H9 (cell line): Measurements from ENCODE around the gene UNCX. TPM values are rescaled to one million over a fixed set of nuclear protein-coding genes. Genes with fewer than 3 reads are reported as not detected.

Experiments used
- DNase-seq: peaks from one replicate; pipeline ENCODE4 v3.0.0-alpha.2; 2017
- H2AFZ ChIP-seq: one replicate; pipeline ENCODE4 v1.6.1; 2013; ENCODE audit warnings: mild to moderate bottlenecking, low read length, control low read depth, moderate library complexity
- H2AK5ac ChIP-seq: 2 replicates; pipeline ENCODE4 v1.6.1; 2013; ENCODE audit warnings: low read length, control low read depth, mixed read lengths; ENCODE audit not compliant: insufficient read length
- H2BK120ac ChIP-seq: one replicate; pipeline ENCODE4 v1.6.1; 2013; ENCODE audit warnings: low read depth, mild to moderate bottlenecking, low read length, control low read depth, inconsistent platforms; ENCODE audit not compliant: poor library complexity, severe bottlenecking
- H2BK12ac ChIP-seq: 2 replicates; pipeline ENCODE4 v1.6.1; 2013; ENCODE audit warnings: low read length, control low read depth, mixed read lengths, low read depth; ENCODE audit not compliant: insufficient read length
- H2BK15ac ChIP-seq: 2 replicates; pipeline ENCODE4 v1.6.1; 2013; ENCODE audit warnings: low read depth, low read length, control low read depth
- H2BK20ac ChIP-seq: one replicate; pipeline ENCODE4 v1.6.1; 2013; ENCODE audit warnings: low read depth, mild to moderate bottlenecking, low read length, control low read depth, inconsistent platforms; ENCODE audit not compliant: poor library complexity, severe bottlenecking
- H2BK5ac ChIP-seq: 2 replicates; pipeline ENCODE4 v1.6.1; 2013; ENCODE audit warnings: low read length, control low read depth, mixed read lengths; ENCODE audit not compliant: insufficient read length
- H3K14ac ChIP-seq: 2 replicates; pipeline ENCODE4 v1.6.1; 2013; ENCODE audit warnings: low read length, control low read depth; ENCODE audit not compliant: insufficient read depth
- H3K18ac ChIP-seq: 2 replicates; pipeline ENCODE4 v1.6.1; 2013; ENCODE audit warnings: low read depth, mild to moderate bottlenecking, mixed read lengths, low read length, control low read depth; ENCODE audit not compliant: insufficient read length
- H3K23ac ChIP-seq: 2 replicates; pipeline ENCODE4 v1.6.1; 2013; ENCODE audit warnings: low read length, control low read depth, mixed read lengths, low read depth; ENCODE audit not compliant: insufficient read length
- H3K23me2 ChIP-seq: 2 replicates; pipeline ENCODE4 v1.6.1; 2013; ENCODE audit warnings: low read depth, mild to moderate bottlenecking, mixed read lengths, low read length, control low read depth; ENCODE audit not compliant: insufficient read length, poor library complexity, severe bottlenecking
- H3K27ac ChIP-seq: 2 replicates; pipeline ENCODE4 v1.5.1; 2013; ENCODE audit warnings: low read length, control low read depth, mixed read lengths, low read depth; ENCODE audit not compliant: insufficient read length
- H3K27me3 ChIP-seq: 2 replicates; pipeline ENCODE4 v1.6.1; 2013; ENCODE audit warnings: low read length, control low read depth, inconsistent platforms; ENCODE audit not compliant: insufficient read depth
- H3K4ac ChIP-seq: 2 replicates; pipeline ENCODE4 v1.6.1; 2013; ENCODE audit warnings: low read depth, mild to moderate bottlenecking, control low read depth, inconsistent platforms, low read length, moderate library complexity
- H3K4me1 ChIP-seq: 2 replicates; pipeline ENCODE4 v1.6.1; 2013; ENCODE audit warnings: low read length, control low read depth, inconsistent platforms; ENCODE audit not compliant: insufficient read depth
- H3K4me2 ChIP-seq: 2 replicates; pipeline ENCODE4 v1.6.1; 2013; ENCODE audit warnings: low read length, control low read depth, mixed read lengths; ENCODE audit not compliant: insufficient read length, insufficient read depth
- H3K56ac ChIP-seq: 2 replicates; pipeline ENCODE4 v1.6.1; 2013; ENCODE audit warnings: low read depth, mild to moderate bottlenecking, mixed read lengths, low read length, control low read depth; ENCODE audit not compliant: insufficient read length
- H3K79me1 ChIP-seq: 2 replicates; pipeline ENCODE4 v1.6.1; 2013; ENCODE audit warnings: low read depth, mild to moderate bottlenecking, moderate library complexity, low read length, control low read depth, inconsistent platforms; ENCODE audit not compliant: insufficient read depth, poor library complexity, severe bottlenecking
- H3K79me2 ChIP-seq: 2 replicates; pipeline ENCODE4 v1.6.1; 2013; ENCODE audit warnings: low read length, control low read depth, inconsistent platforms; ENCODE audit not compliant: insufficient read depth
- H3K9ac ChIP-seq: 2 replicates; pipeline ENCODE4 v1.6.1; 2013; ENCODE audit warnings: low read length, control low read depth, mixed read lengths; ENCODE audit not compliant: insufficient read length; ENCODE audit errors: extremely low read depth
- H3K9me3 ChIP-seq: one replicate; pipeline ENCODE4 v1.6.1; 2013; ENCODE audit warnings: low read depth, low read length, inconsistent platforms; ENCODE audit not compliant: control insufficient read depth
- H3T11ph ChIP-seq: one replicate; pipeline ENCODE4 v1.6.1; 2013; ENCODE audit warnings: mild to moderate bottlenecking, low read length, control low read depth, inconsistent platforms
- H4K20me1 ChIP-seq: one replicate; pipeline ENCODE4 v1.6.1; 2013; ENCODE audit not compliant: control insufficient read depth, insufficient read length, insufficient read depth
- H4K5ac ChIP-seq: 2 replicates; pipeline ENCODE4 v1.6.1; 2013; ENCODE audit warnings: low read depth, mild to moderate bottlenecking, mixed read lengths, low read length, control low read depth; ENCODE audit not compliant: insufficient read length
- H4K8ac ChIP-seq: replicated peaks from 2 replicates; pipeline ENCODE4 v1.6.1; 2013; ENCODE audit warnings: low read length, control low read depth, mixed read lengths, low read depth; ENCODE audit not compliant: insufficient read length
- H4K91ac ChIP-seq: 2 replicates; pipeline ENCODE4 v1.6.1; 2013; ENCODE audit warnings: low read depth, mild to moderate bottlenecking, moderate library complexity, mixed read lengths, low read length, control low read depth; ENCODE audit not compliant: insufficient read length
- H3K27ac Mint-ChIP-seq, 3 experiments: 2 replicates in 2 of 3; 3 replicates in 1 of 3; pipeline ENCODE4 v1.8.0; 2020 to 2021; ENCODE audit warnings: mixed read lengths in 3 of 3, mild to moderate bottlenecking in 1 of 3, moderate library complexity in 1 of 3
- H3K27me3 Mint-ChIP-seq: 2 replicates; pipeline ENCODE4 v1.8.0; 2021; ENCODE audit warnings: low read depth, mild to moderate bottlenecking, moderate library complexity, mixed read lengths
- H3K36me3 Mint-ChIP-seq, 3 experiments: 2 replicates in 2 of 3; 3 replicates in 1 of 3; pipeline ENCODE4 v1.8.0; 2020 to 2021; ENCODE audit warnings: low read depth in 3 of 3, mixed read lengths in 3 of 3; ENCODE audit not compliant: insufficient read depth in 1 of 3
- H3K4me1 Mint-ChIP-seq, 2 experiments: 2 replicates each; pipeline ENCODE4 v1.8.0; 2020; ENCODE audit warnings: mixed read lengths in 2 of 2
- H3K4me3 Mint-ChIP-seq, 2 experiments: 2 replicates in 1 of 2; 3 replicates in 1 of 2; pipeline ENCODE4 v1.8.0; 2020 to 2021; ENCODE audit warnings: mild to moderate bottlenecking in 2 of 2, mixed read lengths in 2 of 2, moderate library complexity in 1 of 2
- H3K9me3 Mint-ChIP-seq, 2 experiments: 2 replicates in 1 of 2; 3 replicates in 1 of 2; pipeline ENCODE4 v1.8.0; 2020; ENCODE audit warnings: mild to moderate bottlenecking in 2 of 2, mixed read lengths in 2 of 2, moderate library complexity in 1 of 2
- CTCF ChIP-seq: fragments of 200-600 bp; sonication (generic); conservative IDR thresholded peaks from 3 replicates; pipeline ENCODE4 v1.8.0; 2021; ENCODE audit warnings: antibody characterized with exemption, mild to moderate bottlenecking
- WGBS: extraction: QIAGEN DNeasy Blood & Tissue Kit; methylation state at CpG from one replicate; pipeline ENCODE4 v1.1.7; 2013; ENCODE audit warnings: missing lambda C conversion rate, low lambda C conversion rate, mixed read lengths; ENCODE audit not compliant: insufficient read length; ENCODE audit errors: extremely low coverage; 5-methylcytosine and 5-hydroxymethylcytosine counted together
- total RNA-seq: library from RNA; stranded (reverse); gene quantifications from 2 replicates; pipeline ENCODE4 v1.2.1, GENCODE V29; 2021

The UNCX gene
- total RNA-seq, 1 experiment from 2014 or later = not detected

DNA sequence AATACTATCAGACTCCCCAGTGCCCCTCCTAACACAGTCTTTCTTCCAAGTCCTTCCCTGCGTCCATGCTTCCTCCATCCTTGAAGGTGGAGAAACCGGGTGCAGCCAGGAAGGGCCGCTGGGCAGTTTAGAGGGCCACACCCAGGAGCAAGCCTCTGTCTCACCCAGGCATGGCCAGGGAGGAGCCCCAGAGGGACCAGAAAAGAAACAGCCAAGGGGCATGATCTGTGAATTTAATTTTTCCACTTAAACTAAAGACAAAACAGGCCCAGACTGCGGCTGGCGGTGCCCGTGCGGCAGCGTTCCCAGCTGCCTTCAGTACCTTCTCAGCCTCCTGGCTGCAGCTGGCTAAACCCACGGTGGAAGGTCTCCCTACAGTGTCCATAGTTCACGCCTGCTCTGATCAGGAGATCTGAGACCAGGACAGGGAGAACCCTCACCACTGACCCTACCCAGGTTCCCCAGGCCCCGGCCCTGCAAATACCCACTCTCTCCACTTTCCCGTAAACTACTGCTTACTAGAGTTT is 12.9 kb downstream of the UNCX start:
- H3K4me3 Mint-ChIP-seq = no peak overlapping the region
- no peak overlapping the region for H3K23ac ChIP-seq
- H3K4me2 ChIP-seq = no peak overlapping the region
- no peaks in the 10 kb centered on the region for H3K79me1 ChIP-seq
- H3K4me1 ChIP-seq = no peaks in the 10 kb centered on the region; the same call in 1 of the 2 replicates
- no peak overlapping the region for H2BK12ac ChIP-seq
- no CpG with 5 or more reads among the region's 12 CpGs for WGBS
- peaks cover 0 to 1% (median 0%) of the 10 kb centered on the region in 3 experiments; a peak in 1 of 7 replicates for H3K36me3 Mint-ChIP-seq
- H2AFZ ChIP-seq = no peak overlapping the region
- no peak overlapping the region for H3K4ac ChIP-seq
- H2BK5ac ChIP-seq = no peak overlapping the region
- H2AK5ac ChIP-seq = no peak overlapping the region
- no peak overlapping the region for H3K27ac Mint-ChIP-seq
- no peak overlapping the region for H3K27ac ChIP-seq
- no peaks in the 10 kb centered on the region for H3K23me2 ChIP-seq
- H3K14ac ChIP-seq = no peak overlapping the region
- H4K91ac ChIP-seq = no peak overlapping the region
- peaks cover 0 to 3% of the 10 kb centered on the region in 2 experiments; a peak in 3 of 5 replicates for H3K9me3 Mint-ChIP-seq
- no peaks in the 10 kb centered on the region for H4K20me1 ChIP-seq
- peaks cover 10 to 39% of the 10 kb centered on the region in 2 experiments for H3K4me1 Mint-ChIP-seq
- H4K5ac ChIP-seq = no peak overlapping the region
- peaks cover 81% of the 10 kb centered on the region for H3K27me3 ChIP-seq
- peaks cover 92% of the 10 kb centered on the region for H3K27me3 Mint-ChIP-seq
- no peak overlapping the region for H2BK20ac ChIP-seq
- no peak overlapping the region for H3K18ac ChIP-seq
- no peak overlapping the region for H2BK120ac ChIP-seq
- H2BK15ac ChIP-seq = no peak overlapping the region
- H3T11ph ChIP-seq = no peak overlapping the region
- H3K9me3 ChIP-seq = no peaks in the 10 kb centered on the region
- H3K9ac ChIP-seq = no peak overlapping the region
- TF ChIP-seq CTCF = no peak
- no peak overlapping the region for H4K8ac ChIP-seq
- no peak for DNase-seq
- no peak overlapping the region for H3K56ac ChIP-seq
- no peaks in the 10 kb centered on the region for H3K79me2 ChIP-seq
